Activated CD4-positive, CD25-positive, alpha-beta regulatory T cell treated with anti-CD3 and anti-CD28 coated beads, Interleukin-2, amount 50 U/mL, for 24 hours (primary cell): ENCODE data around the gene SPEG.

Experiments used
- ATAC-seq, 2 donors: fragments of 150-1000 bp; cut with Tn5 transposase; one replicate each; pipeline ENCODE4 v1.10.0; 2021; ENCODE audit warnings: mild to moderate bottlenecking in 1 of 2, moderate library complexity in 1 of 2

The SPEG gene

GRCh38 chr2:219517954-219518778, 83.5 kb downstream of the SPEG start:
- no peak for ATAC-seq

GRCh38 chr2:219519526-219519916, 84.9 kb downstream of the SPEG start:
- ATAC-seq: no peak

- ATAC-seq: no peak
Observed at GRCh38 chr2:219520079-219520478, 85.4 kb downstream of the SPEG start.

GRCh38 chr2:219521066-219521880, 86.6 kb downstream of the SPEG start:
- ATAC-seq: no peak

GRCh38 chr2:219522111-219523030, 87.7 kb downstream of the SPEG start:
- no peak for ATAC-seq

GRCh38 chr2:219523031-219523671, 88.5 kb downstream of the SPEG start:
- ATAC-seq: no peak

- no peak for ATAC-seq
Observed at GRCh38 chr2:219524817-219525216, 90.2 kb downstream of the SPEG start.

GRCh38 chr2:219525533-219526232, 91.0 kb downstream of the SPEG start:
- ATAC-seq: no peak

- ATAC-seq: no peak
Observed at GRCh38 chr2:219526320-219527075, 91.9 kb downstream of the SPEG start.

- ATAC-seq: no peak
Observed at GRCh38 chr2:219527076-219527394, 92.4 kb downstream of the SPEG start.

- ATAC-seq: no peak
Observed at GRCh38 chr2:219527472-219527871, 92.8 kb downstream of the SPEG start.

- peak; percentile 88 to 90 for ATAC-seq
Observed at GRCh38 chr2:219530048-219530963, 95.7 kb downstream of the SPEG start.

- no peak for ATAC-seq
Observed at GRCh38 chr2:219531639-219532377, 97.2 kb downstream of the SPEG start.

- no peak for ATAC-seq
Observed at GRCh38 chr2:219532378-219532649, 97.7 kb downstream of the SPEG start.

GRCh38 chr2:219533930-219534661, 99.5 kb downstream of the SPEG start:
- ATAC-seq: no peak

GRCh38 chr2:219536425-219536824, 101.8 kb downstream of the SPEG start:
- no peak for ATAC-seq

- ATAC-seq: no peak
Observed at GRCh38 chr2:219536967-219537366, 102.3 kb downstream of the SPEG start.

GRCh38 chr2:219537657-219538488, 103.2 kb downstream of the SPEG start:
- ATAC-seq: no peak
